ENCODE results near the gene SYT8.
"Not testable (repeated sequence)": the region's sequence is repeated elsewhere in the genome, so short reads cannot be mapped to it uniquely, and the experiment has no call there.

Gene SYT8

DNA sequence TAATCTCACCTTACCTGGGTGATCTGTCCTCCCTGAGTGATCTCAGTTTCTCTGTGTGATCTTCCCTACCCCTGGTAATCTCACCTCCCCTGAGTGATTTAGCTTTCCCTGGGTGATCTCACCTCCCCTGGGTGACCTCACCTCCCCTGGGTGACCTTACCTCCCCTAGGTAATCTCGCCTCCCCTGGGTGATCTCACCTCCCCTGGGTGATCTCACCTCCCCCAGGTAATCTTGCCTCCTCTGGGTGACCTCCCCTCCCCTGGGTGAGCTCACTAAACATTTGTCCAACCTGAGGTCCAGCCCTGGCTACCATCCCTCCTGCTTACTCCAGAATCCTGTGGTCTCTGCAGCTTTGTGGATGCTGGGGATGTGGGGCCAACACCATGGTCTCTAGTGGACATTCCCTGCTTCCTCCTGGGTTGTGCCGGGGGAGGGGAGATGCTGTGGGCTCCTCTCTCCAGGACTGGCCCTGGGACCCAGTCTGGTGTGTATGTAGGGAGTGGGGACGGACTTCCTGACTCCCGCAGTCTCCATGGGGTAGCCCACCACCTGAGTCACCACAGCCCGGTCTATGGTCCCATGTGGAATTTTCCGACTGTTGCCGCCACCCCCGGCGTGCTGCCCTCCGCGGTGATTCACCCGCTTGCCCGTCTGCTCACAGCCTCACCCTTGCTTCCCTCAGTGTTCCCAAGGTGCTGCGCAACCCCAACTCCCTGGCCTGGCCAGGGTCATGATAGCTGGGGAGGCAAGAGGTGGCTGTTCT is 28.0 kb downstream of the SYT8 start:
- no peak for FAIRE-seq

DNA sequence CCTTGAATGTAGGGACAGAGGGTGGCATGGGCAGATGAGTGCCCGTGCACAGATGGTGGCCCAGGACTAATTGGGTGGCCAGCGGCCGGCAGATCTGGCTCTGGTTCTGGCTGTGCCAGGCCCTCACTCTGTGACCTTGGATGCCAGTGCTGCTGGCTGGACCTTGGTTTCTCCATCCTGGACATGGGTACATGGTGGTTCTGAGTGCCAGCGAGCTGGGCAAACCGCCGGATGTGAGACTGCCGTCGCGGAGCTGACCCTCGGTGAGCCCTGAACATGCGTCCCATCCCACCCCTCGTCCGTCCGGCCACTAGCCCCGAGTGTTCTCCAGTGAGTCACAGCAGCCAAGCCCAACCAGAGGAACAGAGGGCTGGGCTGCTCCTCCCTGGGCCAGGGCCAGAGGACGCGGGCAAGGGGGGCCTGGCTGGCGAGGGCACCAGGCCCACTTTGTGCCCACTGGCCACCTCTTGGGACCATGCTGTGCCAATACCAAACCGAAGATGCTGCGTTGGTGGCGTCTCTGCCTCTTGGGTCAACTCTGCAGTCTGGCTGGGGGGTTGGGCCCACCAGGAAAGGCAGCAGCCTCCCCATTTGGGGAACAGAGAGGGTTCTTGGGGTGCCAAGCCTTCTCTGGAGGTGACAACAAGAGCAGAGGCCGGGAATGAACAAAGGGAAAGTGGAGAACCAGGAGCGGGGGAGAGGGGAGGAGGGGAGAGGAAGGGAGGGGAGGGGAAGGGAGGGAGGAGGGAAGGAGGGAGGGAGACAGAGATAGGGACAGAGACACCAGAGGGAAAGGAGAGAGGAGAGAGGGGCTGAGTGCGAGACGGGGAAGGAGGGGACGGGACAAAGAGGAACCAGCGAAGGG is 28.8 kb downstream of the SYT8 start:
- no peak for FAIRE-seq

DNA sequence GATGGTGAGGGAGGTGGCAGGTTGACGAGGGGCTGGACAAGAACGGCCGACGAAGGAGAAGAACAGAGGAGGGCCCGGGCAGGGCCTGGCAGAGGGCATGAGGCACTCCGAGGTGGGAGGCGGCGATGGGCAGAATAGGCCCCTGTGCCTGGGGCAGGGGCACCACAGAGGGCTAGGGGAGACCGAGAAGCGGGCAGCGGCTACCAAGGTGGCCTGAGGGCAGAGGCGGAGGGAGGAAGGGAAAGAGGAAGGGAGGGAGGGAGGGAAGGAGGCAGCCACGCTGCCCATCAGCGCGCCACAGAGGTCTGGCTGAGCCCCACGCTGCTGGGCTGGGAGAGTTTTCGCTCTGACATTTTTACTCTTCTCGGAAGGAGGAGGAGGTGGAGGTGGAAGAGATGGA is 29.4 kb downstream of the SYT8 start:
- FAIRE-seq, result no peak

DNA sequence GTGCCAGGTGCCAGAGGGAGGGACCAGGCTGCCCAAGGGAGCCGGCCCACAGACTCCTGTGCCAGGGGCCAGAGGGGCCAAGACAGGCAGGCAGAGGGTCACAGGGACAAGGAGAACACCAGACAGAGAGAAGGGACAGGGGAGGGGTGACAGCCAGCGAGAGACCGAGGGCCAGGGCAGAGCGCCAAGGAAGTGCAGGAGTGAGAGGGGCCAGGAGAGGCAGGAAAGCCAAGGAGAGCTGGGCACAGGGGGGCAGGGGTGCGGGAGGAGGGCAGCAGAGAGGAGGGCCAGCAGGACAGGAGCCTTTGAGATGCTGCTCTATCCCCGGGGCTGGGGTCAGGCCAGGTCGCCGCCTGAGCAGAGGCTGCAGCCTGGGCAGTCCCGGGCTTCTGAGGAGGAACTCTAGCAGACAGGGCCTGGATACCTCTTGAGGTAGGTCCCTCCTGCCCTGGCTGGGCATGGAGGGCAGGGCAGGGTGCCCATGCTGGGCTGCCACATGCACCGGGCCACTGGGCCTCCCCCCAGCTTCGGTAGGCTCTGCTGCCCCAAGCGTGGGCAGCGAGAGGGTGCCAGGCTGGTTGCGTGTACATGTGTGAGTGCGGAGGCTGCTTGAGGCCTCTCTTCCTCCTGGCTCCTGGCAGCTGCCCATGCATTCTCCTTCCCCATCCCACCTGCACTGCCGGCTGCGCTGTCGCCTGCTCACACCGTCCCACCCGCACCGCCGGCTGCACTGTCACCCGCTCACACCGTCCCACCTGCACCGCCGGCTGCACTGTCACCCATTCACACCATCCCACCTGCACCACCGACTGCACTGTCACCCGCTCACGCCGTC is 30.3 kb downstream of the SYT8 start:
- FAIRE-seq, result no peak

DNA sequence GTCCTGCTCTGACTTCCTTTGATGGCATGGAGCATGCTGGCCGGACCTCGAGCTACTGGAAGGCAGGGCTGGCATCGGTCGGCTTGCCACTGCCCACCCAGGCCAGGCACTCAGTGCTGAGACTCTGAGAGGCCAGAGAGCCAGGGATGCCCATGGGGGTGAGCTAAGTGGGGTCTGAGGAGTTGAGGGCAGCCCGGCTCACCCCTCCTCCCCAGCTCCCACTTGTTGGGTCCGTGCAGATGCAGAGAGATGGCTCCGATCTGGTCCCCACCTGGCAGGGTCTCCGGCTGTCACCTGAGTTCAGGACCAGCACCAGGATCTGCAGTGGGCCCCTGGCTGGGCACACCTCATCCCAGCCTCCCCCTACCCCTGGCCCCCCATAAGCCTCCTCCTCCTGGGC is 31.4 kb downstream of the SYT8 start:
- FAIRE-seq, result no peak

DNA sequence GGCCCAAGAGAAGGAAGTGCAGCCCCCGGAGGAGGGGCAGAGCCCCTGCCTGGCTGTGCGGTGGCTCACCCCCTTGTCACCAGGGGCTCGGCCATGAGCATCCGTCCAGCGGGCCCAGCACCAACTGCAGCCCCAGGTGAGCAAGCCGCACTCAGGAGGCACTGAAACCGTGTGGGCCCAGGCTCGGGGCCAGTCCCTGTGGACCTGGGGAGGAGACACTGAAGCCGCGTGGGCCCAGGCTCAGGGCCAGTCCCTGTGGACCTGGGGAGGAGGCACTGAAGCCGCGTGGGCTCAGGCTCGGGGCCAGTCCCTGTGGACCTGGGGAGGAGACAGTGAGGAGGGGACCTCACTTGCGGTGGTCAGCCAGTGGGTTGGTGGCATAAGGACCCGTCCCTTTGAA is 32.0 kb downstream of the SYT8 start:
- FAIRE-seq, result no peak

DNA sequence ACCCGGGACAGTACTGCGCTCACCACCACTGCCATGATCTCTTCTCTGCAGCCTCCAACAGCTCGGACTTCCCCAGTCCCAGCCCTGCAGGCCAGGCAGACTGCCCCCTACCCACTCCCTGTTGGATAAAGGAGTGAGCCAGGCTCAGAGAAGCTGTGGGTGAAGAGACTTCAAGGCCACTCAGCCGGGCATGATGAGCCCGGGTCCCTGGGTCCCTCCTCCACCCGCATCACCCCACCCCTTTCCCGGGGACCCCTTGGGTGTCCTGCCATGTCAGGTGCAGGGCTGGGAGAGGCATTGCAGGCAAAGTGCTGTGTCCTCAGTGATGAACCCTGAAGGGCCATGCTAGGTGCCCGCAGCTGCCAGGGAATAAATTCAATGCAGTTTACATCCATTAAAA is 32.6 kb downstream of the SYT8 start:
- no peak for FAIRE-seq

DNA sequence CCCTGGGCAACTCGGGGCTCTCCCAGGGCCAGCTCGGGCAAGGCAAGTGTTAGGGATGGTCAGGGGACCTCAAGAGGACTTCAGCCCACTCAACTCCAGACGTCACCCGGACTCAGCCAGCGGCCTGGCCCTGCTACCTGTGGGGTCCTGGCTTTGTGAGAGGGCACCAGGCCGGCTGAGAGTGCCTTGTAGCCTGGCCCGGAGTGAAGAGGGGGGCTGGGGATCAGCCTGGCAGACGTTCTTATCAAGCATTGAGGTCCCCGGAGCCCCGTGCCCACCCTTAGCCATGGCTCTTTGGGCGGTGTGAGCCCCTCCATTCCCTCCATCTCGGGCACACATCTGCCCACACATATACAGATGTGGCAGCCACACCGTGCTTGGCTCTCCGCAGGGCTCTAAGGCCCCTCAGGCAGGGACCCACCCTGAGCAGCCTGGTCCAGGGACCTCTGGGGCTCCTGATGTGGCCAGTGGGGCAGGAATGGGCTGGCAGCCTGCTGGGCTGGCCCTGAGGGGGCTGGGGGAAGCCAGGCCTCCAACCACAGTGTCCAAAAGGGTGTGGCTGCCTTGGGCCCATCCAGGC is 33.4 kb downstream of the SYT8 start:
- FAIRE-seq, result no peak

DNA sequence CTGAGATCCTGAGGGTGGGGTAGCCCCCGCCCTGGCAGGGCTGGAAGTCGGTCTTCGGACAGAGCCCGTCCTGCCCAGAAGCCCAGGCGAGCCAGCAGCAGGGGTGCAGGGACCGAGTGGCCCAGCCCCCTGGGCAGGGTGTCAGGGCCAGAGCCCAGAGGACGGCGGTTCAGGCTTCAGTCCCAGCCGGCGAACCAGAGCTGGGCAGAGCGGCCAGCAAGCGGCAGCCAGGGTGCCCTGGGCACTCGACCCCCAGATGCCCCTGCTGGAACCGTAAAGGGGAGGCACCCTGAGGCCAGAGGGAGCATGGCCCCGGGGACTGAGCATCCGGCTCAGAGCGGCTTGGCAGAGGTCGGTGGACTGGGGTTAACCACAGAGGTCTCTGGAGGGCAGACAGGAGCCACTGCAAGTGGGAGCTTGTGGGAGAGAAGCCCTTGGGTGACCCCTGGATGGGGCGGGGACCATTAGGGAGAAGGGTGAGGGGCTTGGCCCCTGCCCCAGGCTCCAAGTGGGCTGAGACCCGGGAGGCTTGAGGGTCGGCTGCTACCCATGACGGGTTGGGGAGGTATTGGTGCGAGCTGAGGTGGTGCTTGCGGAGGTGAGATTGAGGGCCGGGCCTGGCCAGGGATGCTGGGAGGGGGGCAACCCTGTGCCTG is 34.0 kb downstream of the SYT8 start:
- no peak for FAIRE-seq

DNA sequence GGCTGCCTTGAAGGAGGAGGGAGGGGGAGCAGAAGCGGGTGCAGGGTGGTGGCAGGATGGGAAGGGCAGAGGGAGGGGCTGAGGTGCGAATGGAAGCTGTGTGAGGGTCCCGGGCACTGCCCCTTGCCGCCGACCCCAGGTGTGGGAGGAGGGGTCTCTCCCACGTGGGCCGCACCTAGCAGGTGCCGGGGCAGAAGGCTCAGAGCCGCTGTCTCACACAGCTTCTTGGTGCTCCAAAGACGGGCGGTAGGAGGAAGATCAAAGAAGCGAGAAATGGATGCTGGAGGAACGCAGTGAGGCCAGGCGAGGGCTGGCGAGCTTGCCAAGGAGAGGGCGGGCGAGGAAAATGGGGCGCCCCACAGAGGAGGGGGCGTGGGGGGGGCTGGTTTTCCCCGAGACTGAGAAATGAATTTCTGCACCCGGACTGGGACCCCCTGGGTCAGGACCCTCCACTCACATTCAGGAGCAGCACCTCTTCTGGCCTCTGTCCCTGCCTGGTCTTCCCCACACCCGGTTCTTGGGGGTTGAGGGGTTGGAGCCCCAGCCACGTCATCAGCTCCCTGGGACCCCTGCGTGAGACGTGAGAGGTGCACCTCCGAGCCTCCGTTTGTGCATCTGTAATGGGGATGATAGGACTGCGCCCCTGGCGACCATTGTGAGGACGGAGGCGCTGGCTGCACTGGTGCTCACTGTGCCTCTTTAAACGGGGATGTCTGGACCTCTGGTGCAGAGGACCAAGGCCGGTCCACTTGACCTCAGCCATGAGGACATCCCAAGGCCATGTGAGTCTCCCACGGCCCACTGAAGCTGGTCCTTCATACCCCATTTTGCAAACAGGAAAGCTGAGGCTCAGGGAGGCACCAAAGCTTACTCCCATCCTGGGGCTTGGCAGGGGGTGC is 34.9 kb downstream of the SYT8 start:
- FAIRE-seq, result no peak

DNA sequence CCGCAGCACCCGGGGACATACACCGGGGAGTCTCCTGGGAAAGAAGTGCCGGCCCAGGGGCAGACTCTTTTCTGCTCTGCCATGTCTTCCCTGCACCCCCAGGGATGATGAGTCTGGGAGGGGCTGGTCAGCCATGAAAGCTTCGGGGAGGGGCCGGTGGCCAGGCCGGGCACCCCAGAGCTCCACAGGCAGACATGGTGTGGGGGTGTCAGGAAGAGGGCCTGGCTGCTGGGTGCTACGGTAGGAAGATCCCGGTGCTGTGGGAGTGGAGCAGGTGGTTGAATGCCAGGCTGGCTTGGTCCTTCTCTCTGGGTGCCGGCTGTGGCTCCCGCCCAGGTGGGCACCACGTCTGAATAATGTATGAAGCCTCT is 35.5 kb downstream of the SYT8 start:
- FAIRE-seq, result no peak

DNA sequence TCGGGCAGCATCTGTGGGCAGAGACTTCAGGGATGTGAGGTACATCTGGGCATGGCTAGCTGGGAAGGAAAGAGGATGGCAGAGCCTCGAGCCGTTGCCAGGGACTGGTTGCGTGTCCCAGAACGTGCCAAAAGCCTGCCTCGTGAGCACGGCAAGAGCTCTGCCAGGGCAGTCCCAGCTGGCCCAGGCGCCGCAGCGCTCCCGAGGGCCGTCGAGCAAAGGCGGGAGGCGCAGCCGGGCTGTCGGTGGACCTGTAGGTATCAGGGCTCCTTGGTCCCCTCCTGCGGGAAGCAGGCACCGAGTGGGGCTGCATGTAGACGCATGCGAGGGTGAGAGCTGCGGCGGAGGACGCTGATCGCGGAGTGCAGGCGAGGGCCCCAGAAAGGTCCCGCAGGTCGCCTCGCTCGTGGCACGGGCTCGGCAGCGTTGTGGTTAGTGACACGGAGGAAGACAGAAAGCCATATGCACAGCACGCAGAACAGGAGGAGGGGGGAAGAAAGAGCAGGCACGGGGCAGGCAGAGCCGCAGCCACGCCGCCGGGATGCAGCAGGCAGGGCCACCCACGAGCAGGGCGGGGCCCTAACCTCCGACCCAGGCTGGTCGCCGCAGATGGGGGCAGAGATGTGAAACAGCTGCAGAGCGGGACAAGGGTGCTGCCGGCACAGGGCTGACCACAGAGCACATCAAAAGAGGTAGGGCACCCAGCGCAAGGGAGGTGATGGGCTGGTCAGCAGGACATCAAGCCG is 36.1 kb downstream of the SYT8 start:
- FAIRE-seq, result no peak

DNA sequence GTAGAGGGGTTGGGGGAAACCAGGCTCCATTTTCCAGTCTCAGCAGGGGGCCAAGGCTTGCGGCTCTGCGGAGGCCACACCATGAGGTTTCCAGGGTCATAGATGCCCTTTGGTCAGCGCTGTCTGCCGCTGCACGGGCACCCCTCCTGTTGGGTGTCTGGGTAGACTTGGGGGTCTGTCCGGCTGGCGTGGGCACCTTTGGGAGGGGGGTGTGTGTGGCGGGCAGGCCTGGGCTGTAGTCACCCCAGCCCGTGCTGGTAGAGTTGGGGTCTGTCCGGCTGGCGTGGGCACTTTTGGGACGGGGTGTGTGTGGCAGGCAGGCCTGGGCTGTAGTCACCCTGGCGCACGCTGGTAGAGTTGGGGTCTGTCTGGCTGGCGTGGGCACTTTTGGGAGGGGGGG is 36.7 kb downstream of the SYT8 start:
- FAIRE-seq, result no peak

DNA sequence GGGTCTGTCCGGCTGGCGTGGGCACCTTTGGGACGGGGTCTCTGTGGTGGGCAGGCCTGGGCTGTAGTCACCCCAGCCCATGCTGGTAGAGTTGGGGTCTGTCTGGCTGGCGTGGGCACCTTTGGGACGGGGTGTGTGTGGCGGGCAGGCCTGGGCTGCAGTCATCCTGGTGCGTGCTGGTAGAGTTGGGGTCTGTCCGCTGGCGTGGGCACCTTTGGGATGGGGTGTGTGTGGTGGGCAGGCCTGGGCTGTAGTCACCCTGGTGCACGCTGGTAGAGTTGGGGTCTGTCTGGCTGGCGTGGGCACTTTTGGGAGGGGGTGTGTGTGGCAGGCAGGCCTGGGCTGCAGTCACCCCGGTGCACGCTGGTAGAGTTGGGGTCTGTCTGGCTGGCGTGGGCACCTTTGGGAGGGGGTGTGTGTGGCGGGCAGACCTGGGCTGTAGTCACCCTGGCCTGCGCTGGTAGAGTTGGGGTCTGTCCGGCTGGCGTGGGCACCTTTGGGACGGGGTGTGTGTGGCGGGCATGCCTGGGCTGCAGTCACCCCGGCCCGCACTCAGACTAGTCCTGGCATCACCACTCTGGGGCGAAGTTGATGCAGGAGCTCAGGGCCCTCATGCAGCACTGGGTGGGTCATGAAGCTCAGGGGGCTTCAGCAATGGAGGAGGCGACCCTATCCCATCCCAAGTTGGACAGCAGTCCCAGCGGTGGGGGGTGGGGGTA is 37.6 kb downstream of the SYT8 start:
- FAIRE-seq, result no peak

DNA sequence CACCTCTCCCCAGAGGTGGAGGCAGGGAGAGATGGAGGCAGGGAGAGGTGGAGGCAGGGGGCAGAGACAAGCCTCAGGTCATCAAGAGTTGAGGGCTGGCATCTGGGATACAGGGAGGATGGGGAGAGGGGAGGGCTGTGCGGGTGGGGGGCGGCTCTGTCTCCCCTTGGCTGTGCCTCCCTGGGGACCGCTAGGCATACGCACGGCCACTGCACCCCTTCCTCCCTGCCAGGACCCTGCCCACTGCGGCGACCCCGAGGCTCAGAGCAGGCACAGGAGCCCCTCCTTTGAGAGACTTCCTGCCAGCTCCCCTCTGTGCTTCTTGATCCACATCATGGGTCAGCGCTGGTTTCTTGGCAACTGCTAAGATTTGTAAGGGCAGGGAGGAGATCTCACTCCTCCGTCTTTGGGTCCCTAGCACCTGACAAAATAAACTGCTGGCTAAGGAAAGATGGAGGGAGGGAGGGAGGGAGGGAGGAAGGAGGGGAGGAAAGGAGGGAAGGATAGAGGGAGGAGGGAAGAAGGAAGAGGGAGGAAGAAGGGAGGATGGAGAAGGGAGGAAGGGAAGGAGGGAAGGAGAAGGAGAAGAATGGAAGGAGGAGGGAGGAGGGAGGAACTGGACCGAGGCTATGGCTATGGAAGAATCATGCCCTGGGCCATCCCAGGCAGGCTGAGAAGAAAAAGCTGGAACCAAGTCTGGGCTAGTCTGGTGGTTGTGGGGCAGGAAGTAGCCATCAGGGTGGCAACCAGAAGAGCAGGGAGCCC is 38.4 kb downstream of the SYT8 start:
- no peak for FAIRE-seq

DNA sequence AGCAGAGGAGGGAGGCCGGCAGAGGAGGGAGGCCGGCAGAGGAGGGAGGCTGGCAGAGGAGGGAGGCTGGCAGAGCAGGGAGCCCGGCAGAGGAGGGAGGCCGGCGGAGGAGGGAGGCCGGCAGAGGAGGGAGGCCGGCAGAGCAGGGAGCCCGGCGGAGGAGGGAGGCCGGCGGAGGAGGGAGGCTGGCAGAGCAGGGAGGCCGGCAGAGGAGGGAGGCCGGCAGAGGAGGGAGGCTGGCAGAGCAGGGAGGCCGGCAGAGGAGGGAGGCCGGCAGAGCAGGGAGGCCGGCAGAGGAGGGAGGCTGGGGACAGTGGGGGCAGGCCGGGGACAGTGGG is 39.0 kb downstream of the SYT8 start:
- not testable (repeated sequence) for FAIRE-seq

DNA sequence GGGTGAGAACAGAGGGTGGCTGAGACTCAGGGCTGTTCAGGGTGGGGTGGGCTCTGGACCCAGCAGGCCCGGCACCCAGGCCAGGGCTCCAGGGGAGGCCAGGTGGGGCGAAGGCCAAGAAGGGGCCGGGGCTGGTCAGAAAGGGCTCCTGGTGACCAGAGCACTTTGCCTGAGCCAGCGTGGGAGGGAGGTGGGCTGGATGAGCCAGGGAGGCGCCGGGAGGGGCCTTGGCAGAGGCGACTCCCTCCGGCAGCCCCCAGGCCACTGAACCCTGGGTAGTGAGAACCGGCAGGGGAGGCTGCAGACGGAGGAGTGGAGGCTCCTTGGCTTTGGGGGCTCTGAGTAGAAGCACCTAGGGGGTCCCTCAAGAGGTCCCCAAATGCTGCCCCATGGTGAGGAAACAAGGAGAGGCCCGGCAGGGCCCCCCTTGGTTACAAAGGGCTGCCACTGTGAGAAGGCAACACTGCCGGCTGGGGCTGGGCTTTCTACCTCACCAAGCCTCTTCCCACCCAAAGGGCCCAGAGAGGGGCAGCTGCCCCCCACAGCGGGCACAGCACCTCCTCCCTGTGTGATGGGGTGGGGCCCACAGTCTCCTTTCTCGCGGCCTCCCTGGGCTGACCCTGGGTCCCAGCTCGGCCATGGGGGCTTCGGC is 39.8 kb downstream of the SYT8 start:
- FAIRE-seq, result not testable (repeated sequence)

DNA sequence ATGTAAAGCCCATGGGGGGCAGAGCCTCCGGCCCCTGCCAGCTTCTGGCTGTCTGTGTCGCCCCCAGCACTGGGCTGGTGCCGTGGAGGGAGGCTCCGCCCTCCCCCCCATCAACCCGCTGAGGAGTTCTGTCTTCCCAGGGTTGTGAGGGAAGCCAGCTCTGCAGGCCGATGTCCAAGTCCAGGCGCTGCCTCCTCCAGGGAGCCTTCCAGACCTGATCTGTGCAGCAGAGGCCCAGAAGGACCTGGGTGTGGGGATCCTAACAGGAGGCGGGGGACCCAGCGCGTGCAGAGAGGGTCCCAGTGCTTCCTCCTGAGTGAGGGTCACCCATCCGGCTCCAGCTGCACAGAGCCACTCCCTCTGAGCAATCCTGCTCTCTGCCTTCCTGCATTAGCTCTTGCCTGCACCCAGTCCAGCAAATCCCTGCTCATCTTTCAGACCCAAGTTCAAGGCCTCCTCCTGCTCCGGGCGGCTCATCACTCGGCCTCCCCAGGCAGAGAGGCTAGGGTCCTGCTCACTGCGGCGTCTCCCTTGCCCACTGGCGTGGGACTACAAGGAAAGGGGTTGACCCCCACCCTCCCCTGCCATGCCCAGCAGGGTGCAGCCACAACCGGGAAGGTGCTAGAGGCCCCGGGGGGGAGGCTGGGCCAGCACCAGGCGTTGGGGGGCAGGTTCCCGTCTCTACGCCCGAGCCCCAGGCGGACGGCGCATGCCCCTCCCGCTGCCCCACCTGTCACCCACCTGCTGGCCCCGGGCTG is 40.5 kb downstream of the SYT8 start:
- FAIRE-seq, result no peak

Data from TTC549 (cell line).